Stimulated activated CD4-positive, alpha-beta T cell treated with anti-CD3 and anti-CD28 coated beads, Interleukin-4, amount 100 ng/mL, for 48 hours (primary cell): Measurements from ENCODE around the gene THSD7B.

Source experiments
- DNase-seq, 2 donors: peaks; one replicate each; pipeline ENCODE4 v3.0.0-alpha.2; 2020; ENCODE audit warnings: low read depth in 2 of 2

The THSD7B gene

GRCh38 chr2:137192366-137193310 lies 427.3 kb downstream of the THSD7B start:
- no peak for DNase-seq

GRCh38 chr2:137193401-137193800 lies 428.1 kb downstream of the THSD7B start:
- no peak for DNase-seq

GRCh38 chr2:137194111-137194510 lies 428.8 kb downstream of the THSD7B start:
- no peak for DNase-seq

GRCh38 chr2:137199751-137200150 lies 434.4 kb downstream of the THSD7B start:
- no peak for DNase-seq

GRCh38 chr2:137202318-137202717 lies 437.0 kb downstream of the THSD7B start:
- DNase-seq, result no peak

- no peak for DNase-seq
These were observed 440.0 kb downstream of the THSD7B start for GRCh38 chr2:137205324-137205723.

- no peak for DNase-seq
These were observed 440.7 kb downstream of the THSD7B start for GRCh38 chr2:137206069-137206468.

- DNase-seq, result no peak
These were observed 441.7 kb downstream of the THSD7B start for GRCh38 chr2:137207030-137207429.

GRCh38 chr2:137208431-137208891 lies 443.1 kb downstream of the THSD7B start:
- DNase-seq, result no peak

- no peak for DNase-seq
These were observed 444.7 kb downstream of the THSD7B start for GRCh38 chr2:137210039-137210438.

GRCh38 chr2:137211761-137212160 lies 446.4 kb downstream of the THSD7B start:
- no peak for DNase-seq

- no peak for DNase-seq
These were observed 455.2 kb downstream of the THSD7B start for GRCh38 chr2:137220438-137220993.

GRCh38 chr2:137221797-137222492 lies 456.6 kb downstream of the THSD7B start:
- no peak for DNase-seq

GRCh38 chr2:137223722-137224121 lies 458.4 kb downstream of the THSD7B start:
- no peak for DNase-seq

GRCh38 chr2:137228566-137228965 lies 463.2 kb downstream of the THSD7B start:
- no peak for DNase-seq

GRCh38 chr2:137229834-137230233 lies 464.5 kb downstream of the THSD7B start:
- DNase-seq, result no peak

GRCh38 chr2:137231628-137232027 lies 466.3 kb downstream of the THSD7B start:
- DNase-seq, result no peak

GRCh38 chr2:137232076-137232475 lies 466.7 kb downstream of the THSD7B start:
- DNase-seq, result no peak

- no peak for DNase-seq
These were observed 467.7 kb downstream of the THSD7B start for GRCh38 chr2:137233091-137233490.

GRCh38 chr2:137237055-137237454 lies 471.7 kb downstream of the THSD7B start:
- DNase-seq, result no peak

- no peak for DNase-seq
These were observed 472.7 kb downstream of the THSD7B start for GRCh38 chr2:137238065-137238464.

GRCh38 chr2:137249463-137250130 lies 484.3 kb downstream of the THSD7B start:
- no peak for DNase-seq
